Tibial nerve (tissue), 4 donors: ENCODE data around the gene TMEM250.

Experiments used
- CTCF ChIP-seq, 5 experiments: fragments of 200-600 bp in 3 of 5; fragments of 450-650 bp in 2 of 5; sonication (generic) in 3 of 5; IDR thresholded peaks; one replicate each; pipeline ENCODE4 v1.5.1; 2016 to 2019; ENCODE audit warnings: antibody characterized with exemption in 5 of 5, mild to moderate bottlenecking in 3 of 5, moderate library complexity in 2 of 5
- EP300 ChIP-seq, 2 donors: sonication (generic); formaldehyde crosslinking; IDR thresholded peaks; one replicate each; pipeline ENCODE4 v1.6.1; 2017; ENCODE audit warnings: antibody characterized with exemption in 2 of 2, mild to moderate bottlenecking in 1 of 2
- POLR2A ChIP-seq, 2 donors: fragments of 450-650 bp; IDR thresholded peaks; one replicate each; pipeline ENCODE4 v1.6.1; 2017; ENCODE audit warnings: antibody characterized with exemption in 2 of 2, mild to moderate bottlenecking in 2 of 2, moderate library complexity in 2 of 2

GRCh38 chr9:136098210-136098609 is 20.5 kb downstream of the TMEM250 start:
- TF ChIP-seq CTCF (IDR thresholded peaks at IDR 0.05): no peak
- TF ChIP-seq POLR2A (IDR thresholded peaks at IDR 0.05): no peak
- TF ChIP-seq EP300 (IDR thresholded peaks at IDR 0.05): no peak
